Measurements from ENCODE around the gene ECPAS.

DNA sequence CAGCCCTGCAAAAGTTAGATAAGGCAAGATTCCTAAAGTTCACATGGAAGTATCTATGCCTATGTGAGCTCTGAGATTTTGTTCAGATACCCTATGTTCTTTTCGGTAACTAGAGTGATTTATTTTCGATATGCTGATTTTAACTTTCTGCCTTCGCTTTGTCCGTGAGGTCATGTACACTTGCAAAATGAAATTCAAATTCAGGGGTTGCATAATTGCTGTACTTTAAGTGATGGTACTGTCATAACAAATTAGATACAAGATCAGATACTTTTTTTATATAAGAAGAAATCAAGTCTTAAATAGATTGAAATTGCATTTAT lies 350 bp upstream of the ECPAS start:
- no peak for TF ChIP-seq EZH2 (IDR thresholded peaks at IDR 0.05; ENCODE audit: low read length)
- TF ChIP-seq, protein P1, sequence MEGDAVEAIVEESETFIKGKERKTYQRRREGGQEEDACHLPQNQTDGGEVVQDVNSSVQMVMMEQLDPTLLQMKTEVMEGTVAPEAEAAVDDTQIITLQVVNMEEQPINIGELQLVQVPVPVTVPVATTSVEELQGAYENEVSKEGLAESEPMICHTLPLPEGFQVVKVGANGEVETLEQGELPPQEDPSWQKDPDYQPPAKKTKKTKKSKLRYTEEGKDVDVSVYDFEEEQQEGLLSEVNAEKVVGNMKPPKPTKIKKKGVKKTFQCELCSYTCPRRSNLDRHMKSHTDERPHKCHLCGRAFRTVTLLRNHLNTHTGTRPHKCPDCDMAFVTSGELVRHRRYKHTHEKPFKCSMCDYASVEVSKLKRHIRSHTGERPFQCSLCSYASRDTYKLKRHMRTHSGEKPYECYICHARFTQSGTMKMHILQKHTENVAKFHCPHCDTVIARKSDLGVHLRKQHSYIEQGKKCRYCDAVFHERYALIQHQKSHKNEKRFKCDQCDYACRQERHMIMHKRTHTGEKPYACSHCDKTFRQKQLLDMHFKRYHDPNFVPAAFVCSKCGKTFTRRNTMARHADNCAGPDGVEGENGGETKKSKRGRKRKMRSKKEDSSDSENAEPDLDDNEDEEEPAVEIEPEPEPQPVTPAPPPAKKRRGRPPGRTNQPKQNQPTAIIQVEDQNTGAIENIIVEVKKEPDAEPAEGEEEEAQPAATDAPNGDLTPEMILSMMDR (optimal IDR thresholded peaks at IDR 0.05 in 1 of 3, IDR thresholded peaks at IDR 0.05 in 1 of 3, conservative IDR thresholded peaks at IDR 0.05 in 1 of 3; ENCODE audit: extremely low read depth in 1 of 3, insufficient read depth in 2 of 3, low read length in 3 of 3): no peak
